Gastroesophageal sphincter (tissue), 3 donors: Measurements from ENCODE around the gene TSPYL4.

Experiments
- EP300 ChIP-seq: sonication (generic); formaldehyde crosslinking; IDR thresholded peaks from one replicate; pipeline ENCODE4 v1.6.1; 2017; ENCODE audit warnings: antibody characterized with exemption, mild to moderate bottlenecking
- POLR2AphosphoS5 ChIP-seq: sonication (generic); formaldehyde crosslinking; IDR thresholded peaks from one replicate; pipeline ENCODE4 v1.6.1; 2017; ENCODE audit warnings: antibody characterized with exemption
- TF ChIP-seq, protein P1 (sequence below), 4 experiments: fragments of 200-600 bp in 2 of 4; fragments of 450-650 bp in 2 of 4; sonication (generic) in 1 of 4; IDR thresholded peaks; one replicate each; pipeline ENCODE4 v1.5.1; 2017 to 2019; ENCODE audit warnings: antibody characterized with exemption in 4 of 4, mild to moderate bottlenecking in 2 of 4, moderate library complexity in 2 of 4

DNA sequence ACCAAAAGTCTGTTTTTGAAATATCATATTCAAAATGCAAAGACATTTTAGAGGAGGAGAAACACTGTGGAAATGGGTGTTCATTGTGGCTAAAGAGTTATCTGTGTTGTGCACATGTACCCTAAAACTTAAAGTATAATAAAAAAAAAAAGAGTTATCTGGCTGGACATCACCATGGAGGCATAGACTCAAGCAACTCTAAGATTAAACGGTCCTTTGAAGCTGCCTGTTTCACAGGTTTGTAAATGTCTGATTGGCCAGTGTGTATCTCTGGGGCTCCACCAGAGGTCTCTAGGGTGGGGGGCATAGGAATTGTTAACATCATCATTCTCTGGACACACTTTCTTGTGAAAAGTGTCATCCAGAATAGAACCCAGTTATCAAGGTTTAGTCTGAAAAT, 39.2 kb downstream of the TSPYL4 start:
- TF ChIP-seq POLR2AphosphoS5 = no peak
- TF ChIP-seq, protein P1, sequence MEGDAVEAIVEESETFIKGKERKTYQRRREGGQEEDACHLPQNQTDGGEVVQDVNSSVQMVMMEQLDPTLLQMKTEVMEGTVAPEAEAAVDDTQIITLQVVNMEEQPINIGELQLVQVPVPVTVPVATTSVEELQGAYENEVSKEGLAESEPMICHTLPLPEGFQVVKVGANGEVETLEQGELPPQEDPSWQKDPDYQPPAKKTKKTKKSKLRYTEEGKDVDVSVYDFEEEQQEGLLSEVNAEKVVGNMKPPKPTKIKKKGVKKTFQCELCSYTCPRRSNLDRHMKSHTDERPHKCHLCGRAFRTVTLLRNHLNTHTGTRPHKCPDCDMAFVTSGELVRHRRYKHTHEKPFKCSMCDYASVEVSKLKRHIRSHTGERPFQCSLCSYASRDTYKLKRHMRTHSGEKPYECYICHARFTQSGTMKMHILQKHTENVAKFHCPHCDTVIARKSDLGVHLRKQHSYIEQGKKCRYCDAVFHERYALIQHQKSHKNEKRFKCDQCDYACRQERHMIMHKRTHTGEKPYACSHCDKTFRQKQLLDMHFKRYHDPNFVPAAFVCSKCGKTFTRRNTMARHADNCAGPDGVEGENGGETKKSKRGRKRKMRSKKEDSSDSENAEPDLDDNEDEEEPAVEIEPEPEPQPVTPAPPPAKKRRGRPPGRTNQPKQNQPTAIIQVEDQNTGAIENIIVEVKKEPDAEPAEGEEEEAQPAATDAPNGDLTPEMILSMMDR (IDR thresholded peaks at IDR 0.05) = no peak
- TF ChIP-seq EP300 = no peak
